Endothelial cell of umbilical vein (primary cell): ENCODE results near the gene NUDT3. TPM values are rescaled to one million over a fixed set of nuclear protein-coding genes. Genes with fewer than 3 reads are reported as not detected.

ENCODE experiments used
- BruUV-seq: library from RNA; stranded (reverse); fragments of 400-500 nt; replicated peaks from 2 replicates; lab custom pipeline; 2021; lab: Mats Ljungman, UMichigan
- CTCF ChIA-PET: fragments of 300-600, 350-600 bp; sonication (Branson Sonifier 250); formaldehyde crosslinking; loops from one replicate; lab custom pipeline; 2021; ENCODE audit warnings: antibody characterized with exemption, inconsistent platforms; lab: Charles Lee
- POLR2A ChIA-PET: fragments of 300-600, 350-600 bp; sonication (Branson Sonifier 250); formaldehyde crosslinking; loops from one replicate; lab custom pipeline; 2021; ENCODE audit warnings: antibody characterized with exemption, inconsistent platforms; lab: Charles Lee
- DNase-seq: peaks from one replicate; pipeline ENCODE4 v3.0.0-alpha.2; 2011; ENCODE audit warnings: low read depth, low spot score
- FAIRE-seq: peaks from 2 replicates; lab custom pipeline; 2011; peaks lifted over from hg19 to GRCh38; lab: Jason Lieb, UNC
- H2AFZ ChIP-seq: 2 replicates; pipeline ENCODE4 v1.6.0; 2012; ENCODE audit warnings: low read depth, low read length, control low read depth, inconsistent platforms
- H3K27ac ChIP-seq: 2 replicates; pipeline ENCODE4 v1.5.1; 2011; ENCODE audit warnings: low read depth, mild to moderate bottlenecking, control low read depth, low read length, moderate library complexity; ENCODE audit not compliant: insufficient read depth
- H3K27me3 ChIP-seq, 2 experiments: 2 replicates each; pipeline versions ENCODE4 v1.6.0 to v1.6.1; 2011; ENCODE audit warnings: low read length in 2 of 2, mixed read lengths in 1 of 2; ENCODE audit not compliant: control insufficient read depth in 2 of 2, insufficient read depth in 2 of 2
- H3K36me3 ChIP-seq, 2 experiments: 2 replicates in 1 of 2; 3 replicates in 1 of 2; pipeline ENCODE4 v1.5.1; 2011; ENCODE audit warnings: low read length in 2 of 2, mild to moderate bottlenecking in 1 of 2, moderate library complexity in 1 of 2; ENCODE audit not compliant: control insufficient read depth in 2 of 2, insufficient read depth in 2 of 2; ENCODE audit errors: extremely low read depth in 1 of 2
- H3K4me1 ChIP-seq: 3 replicates; pipeline ENCODE4 v1.5.1; 2011; ENCODE audit warnings: mild to moderate bottlenecking, low read length; ENCODE audit not compliant: control insufficient read depth, insufficient read depth; ENCODE audit errors: extremely low read depth
- H3K4me2 ChIP-seq: 2 replicates; pipeline ENCODE4 v1.6.1; 2011; ENCODE audit warnings: low read length, control low read depth, mixed read lengths; ENCODE audit not compliant: insufficient read depth
- H3K4me3 ChIP-seq, 3 experiments: fragments of 200-600 bp in 1 of 3; sonication (generic), shearing (Covaris generic) in 1 of 3; replicated peaks in 1 of 3; 2 replicates each; pipeline ENCODE4 v1.5.1; 2011 to 2016; ENCODE audit warnings: control low read depth in 3 of 3, low read length in 3 of 3, mild to moderate bottlenecking in 2 of 3, inconsistent platforms in 1 of 3, low read depth in 1 of 3, moderate library complexity in 1 of 3; ENCODE audit not compliant: insufficient read depth in 1 of 3
- H3K79me2 ChIP-seq: 2 replicates; pipeline ENCODE4 v1.6.0; 2012; ENCODE audit warnings: low read length, inconsistent platforms; ENCODE audit not compliant: control insufficient read depth, insufficient read depth
- H3K9ac ChIP-seq: replicated peaks from 2 replicates; pipeline ENCODE3; 2011; ENCODE audit warnings: low read length, control low read depth; ENCODE audit not compliant: insufficient read depth; ENCODE audit errors: extremely low read depth
- H3K9me1 ChIP-seq: replicated peaks from 3 replicates; pipeline ENCODE4 v1.6.0; 2011; ENCODE audit warnings: mild to moderate bottlenecking, low read length; ENCODE audit not compliant: control insufficient read depth, insufficient read depth; ENCODE audit errors: extremely low read depth
- H3K9me3 ChIP-seq: replicated peaks from 2 replicates; pipeline ENCODE4 v1.5.1; 2012; ENCODE audit warnings: low read length, inconsistent platforms; ENCODE audit not compliant: control insufficient read depth, insufficient read depth
- H4K20me1 ChIP-seq: replicated peaks from 2 replicates; pipeline ENCODE3; 2011; ENCODE audit warnings: mild to moderate bottlenecking, low read length; ENCODE audit not compliant: control insufficient read depth, insufficient read depth; ENCODE audit errors: extremely low read depth
- EZH2 ChIP-seq: IDR thresholded peaks from 2 replicates; pipeline ENCODE4 v1.6.1; 2012; ENCODE audit warnings: borderline replicate concordance, low read depth, mild to moderate bottlenecking, moderate library complexity, low read length, inconsistent platforms; ENCODE audit not compliant: severe bottlenecking
- FOS ChIP-seq: IDR thresholded peaks from 2 replicates; pipeline ENCODE4 v1.6.1; 2011; ENCODE audit warnings: mild to moderate bottlenecking, low read length, moderate library complexity, borderline replicate concordance; ENCODE audit not compliant: insufficient read depth
- GATA2 ChIP-seq: IDR thresholded peaks from 2 replicates; pipeline ENCODE4 v1.7.0; 2011; ENCODE audit warnings: low read depth, mild to moderate bottlenecking, moderate library complexity, mixed read lengths, low read length; ENCODE audit not compliant: insufficient read length, insufficient read depth
- JUN ChIP-seq: IDR thresholded peaks from 2 replicates; pipeline ENCODE4 v1.6.1; 2011; ENCODE audit warnings: borderline replicate concordance, low read depth; ENCODE audit not compliant: insufficient read length, insufficient read depth
- MAX ChIP-seq: IDR thresholded peaks from 2 replicates; pipeline ENCODE4 v1.6.1; 2011; ENCODE audit not compliant: insufficient read depth, insufficient read length
- MYC ChIP-seq: IDR thresholded peaks from one replicate; pipeline ENCODE4 v1.6.1; 2011; ENCODE audit warnings: mild to moderate bottlenecking, low read depth, low read length
- POLR2A ChIP-seq: IDR thresholded peaks from 2 replicates; pipeline ENCODE4 v1.6.1; 2012; ENCODE audit warnings: low read depth, mild to moderate bottlenecking, control low read depth, low read length
- POLR2AphosphoS5 ChIP-seq: IDR thresholded peaks from 2 replicates; pipeline ENCODE4 v1.6.1; 2012; ENCODE audit warnings: low read depth, mild to moderate bottlenecking, control low read depth, low read length, moderate library complexity; ENCODE audit not compliant: insufficient read depth
- dilution Hi-C: fragments of 300-500 bp; cut with MboI; formaldehyde crosslinking; loops from one replicate; pipeline ENCODE4 v1.15.0; 2019; ENCODE audit warnings: low sequenced_read_pairs; ENCODE audit not compliant: extremely low pct_ligation_motif_present
- intact Hi-C: fragments of 100-400 bp; cut with micrococcal nuclease; formaldehyde crosslinking; loops from one replicate; pipeline ENCODE4 v1.10.0; 2022
- polyA plus RNA-seq, 4 experiments: library from polyadenylated mRNA; depleted of rRNA in 3 of 4; stranded (reverse) in 3 of 4; unstranded in 1 of 4; fragments of >200 nt; gene quantifications; 2 replicates each; pipeline versions ENCODE4 v1.2.1 to v1.2.3, GENCODE V29; 2011 to 2012; ENCODE audit warnings: missing spikeins in 1 of 4
- total RNA-seq: library from RNA; stranded (reverse); gene quantifications from 2 replicates; pipeline ENCODE4 v1.2.3, GENCODE V29; 2021
- TF ChIP-seq, protein P1 (sequence below), 2 donors: IDR thresholded peaks; 1 replicate in 1 of 2; 2 replicates in 1 of 2; pipeline ENCODE4 v1.5.1; 2011; ENCODE audit warnings: low read length in 2 of 2, mild to moderate bottlenecking in 2 of 2, moderate library complexity in 2 of 2, control low read depth in 1 of 2, inconsistent platforms in 1 of 2, low read depth in 1 of 2; ENCODE audit not compliant: insufficient read depth in 1 of 2; ENCODE audit errors: extremely low read depth in 1 of 2

NUDT3 gene
- total and polyA plus RNA-seq, 2 donors (not counting 3 experiments of a cell fraction or from before 2014, with no cell fraction given) = 11.9 to 30.9 TPM

GRCh38 chr6:34302929-34303328 lies 89.5 kb downstream of the NUDT3 start:
- dilution Hi-C loops = no loop called here
- intact Hi-C loops = no loop called here
- peaks cover 14% of the 10 kb centered on the region for H3K79me2 ChIP-seq
- no peak overlapping the region for H3K27ac ChIP-seq
- peaks cover 14% of the 10 kb centered on the region for H3K4me1 ChIP-seq
- ChIA-PET POLR2A (no interaction called here), CTCF (no interaction called here)
- no TSS peak for BruUV-seq
- DNase-seq (no peak), FAIRE-seq (no peak)
- H3K9me3 ChIP-seq = no peaks in the 10 kb centered on the region
- H3K27me3 ChIP-seq = no peaks in the 10 kb centered on the region
- H3K4me2 ChIP-seq = no peak overlapping the region
- no peak overlapping the region for H2AFZ ChIP-seq
- no peaks in the 10 kb centered on the region for H3K9me1 ChIP-seq
- no peak overlapping the region for H3K9ac ChIP-seq
- H4K20me1 ChIP-seq = no peaks in the 10 kb centered on the region
- no peak overlapping the region for H3K4me3 ChIP-seq
- no peaks in the 10 kb centered on the region for H3K36me3 ChIP-seq
- no peak for TF ChIP-seq GATA2
- no peak for TF ChIP-seq MAX
- TF ChIP-seq JUN = no peak
- no peak for TF ChIP-seq MYC
- no peak for TF ChIP-seq FOS
- no peak for TF ChIP-seq POLR2AphosphoS5
- TF ChIP-seq EZH2 = no peak
- TF ChIP-seq POLR2A = no peak
- TF ChIP-seq, protein P1, sequence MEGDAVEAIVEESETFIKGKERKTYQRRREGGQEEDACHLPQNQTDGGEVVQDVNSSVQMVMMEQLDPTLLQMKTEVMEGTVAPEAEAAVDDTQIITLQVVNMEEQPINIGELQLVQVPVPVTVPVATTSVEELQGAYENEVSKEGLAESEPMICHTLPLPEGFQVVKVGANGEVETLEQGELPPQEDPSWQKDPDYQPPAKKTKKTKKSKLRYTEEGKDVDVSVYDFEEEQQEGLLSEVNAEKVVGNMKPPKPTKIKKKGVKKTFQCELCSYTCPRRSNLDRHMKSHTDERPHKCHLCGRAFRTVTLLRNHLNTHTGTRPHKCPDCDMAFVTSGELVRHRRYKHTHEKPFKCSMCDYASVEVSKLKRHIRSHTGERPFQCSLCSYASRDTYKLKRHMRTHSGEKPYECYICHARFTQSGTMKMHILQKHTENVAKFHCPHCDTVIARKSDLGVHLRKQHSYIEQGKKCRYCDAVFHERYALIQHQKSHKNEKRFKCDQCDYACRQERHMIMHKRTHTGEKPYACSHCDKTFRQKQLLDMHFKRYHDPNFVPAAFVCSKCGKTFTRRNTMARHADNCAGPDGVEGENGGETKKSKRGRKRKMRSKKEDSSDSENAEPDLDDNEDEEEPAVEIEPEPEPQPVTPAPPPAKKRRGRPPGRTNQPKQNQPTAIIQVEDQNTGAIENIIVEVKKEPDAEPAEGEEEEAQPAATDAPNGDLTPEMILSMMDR (IDR thresholded peaks at IDR 0.05; ENCODE audit: extremely low read depth in 1 of 2, insufficient read depth in 1 of 2, low read depth in 1 of 2, low read length in 2 of 2) = no peak
